Dedifferentiated amniotic fluid mesenchymal stem cell (primary cell): ENCODE data around the gene KCNJ16.

Experiments
- DNase-seq: peaks from one replicate; pipeline ENCODE4 v3.0.0-alpha.2; 2016; ENCODE audit errors: extremely low spot score

The KCNJ16 gene

GRCh38 chr17:70098030-70098429, 23.0 kb downstream of the KCNJ16 start:
- no peak for DNase-seq

- no peak for DNase-seq
Measured at GRCh38 chr17:70099294-70099693, 24.3 kb downstream of the KCNJ16 start.

- DNase-seq, result no peak
Measured at GRCh38 chr17:70099884-70100283, 24.9 kb downstream of the KCNJ16 start.

- no peak for DNase-seq
Measured at GRCh38 chr17:70100983-70101382, 26.0 kb downstream of the KCNJ16 start.

GRCh38 chr17:70102531-70102930, 27.5 kb downstream of the KCNJ16 start:
- no peak for DNase-seq

GRCh38 chr17:70104791-70105523, 29.9 kb downstream of the KCNJ16 start:
- no peak for DNase-seq

GRCh38 chr17:70105641-70106040, 30.6 kb downstream of the KCNJ16 start:
- DNase-seq, result no peak

GRCh38 chr17:70106551-70106950, 31.5 kb downstream of the KCNJ16 start:
- no peak for DNase-seq

GRCh38 chr17:70107441-70107840, 32.4 kb downstream of the KCNJ16 start:
- no peak for DNase-seq

GRCh38 chr17:70107904-70108565, 33.0 kb downstream of the KCNJ16 start:
- no peak for DNase-seq

- no peak for DNase-seq
Measured at GRCh38 chr17:70109497-70109896, 34.5 kb downstream of the KCNJ16 start.

GRCh38 chr17:70110443-70110880, 35.4 kb downstream of the KCNJ16 start:
- no peak for DNase-seq

GRCh38 chr17:70111201-70111600, 36.2 kb downstream of the KCNJ16 start:
- DNase-seq, result no peak

- no peak for DNase-seq
Measured at GRCh38 chr17:70114405-70114804, 39.4 kb downstream of the KCNJ16 start.

GRCh38 chr17:70115126-70115525, 40.1 kb downstream of the KCNJ16 start:
- DNase-seq, result no peak

- no peak for DNase-seq
Measured at GRCh38 chr17:70116919-70117318, 41.9 kb downstream of the KCNJ16 start.

- DNase-seq, result no peak
Measured at GRCh38 chr17:70119545-70119944, 44.5 kb downstream of the KCNJ16 start.

GRCh38 chr17:70119983-70120382, 45.0 kb downstream of the KCNJ16 start:
- no peak for DNase-seq

GRCh38 chr17:70120425-70120824, 45.4 kb downstream of the KCNJ16 start:
- DNase-seq, result no peak

GRCh38 chr17:70121126-70121525, 46.1 kb downstream of the KCNJ16 start:
- DNase-seq, result no peak

- DNase-seq, result no peak
Measured at GRCh38 chr17:70123193-70123592, 48.2 kb downstream of the KCNJ16 start.

GRCh38 chr17:70124723-70125122, 49.7 kb downstream of the KCNJ16 start:
- DNase-seq, result no peak

GRCh38 chr17:70127221-70127873, 52.3 kb downstream of the KCNJ16 start:
- DNase-seq, result no peak
